H1 (cell line): ENCODE results near the gene CASZ1. TPM values are rescaled to one million over a fixed set of nuclear protein-coding genes. Genes with fewer than 3 reads are reported as not detected.

Experiments
- CHD1 ChIP-seq: IDR thresholded peaks from 2 replicates; pipeline ENCODE4 v1.6.1; 2012; ENCODE audit warnings: low read depth, low read length, improper control_type of control experiment
- polyA plus RNA-seq, 7 experiments: library from polyadenylated mRNA; depleted of rRNA in 3 of 7; stranded (reverse) in 5 of 7; unstranded in 2 of 7; fragments of >200 nt in 5 of 7; fragments of 200-250 nt in 2 of 7; gene quantifications; 1 replicate in 5 of 7; 2 replicates in 1 of 7; 4 replicates in 1 of 7; pipeline versions ENCODE4 v1.2.1 to v1.2.3, GENCODE V29; 2011 to 2013; ENCODE audit warnings: missing spikeins in 2 of 7, mixed read lengths in 2 of 7
- total RNA-seq: library from RNA; stranded (reverse); fragmentation: NEBNext Ultra II Directional; extraction: Animal tissue kit (Norgen Biotek cat#: 25700); gene quantifications from 2 replicates; pipeline ENCODE4 v1.2.1, GENCODE V29; 2021

The CASZ1 gene
- total and polyA plus RNA-seq, 2 of the 8 experiments (the other 6 are each of a cell fraction or from before 2014, with no cell fraction given): 4.4 to 7.7 TPM

DNA sequence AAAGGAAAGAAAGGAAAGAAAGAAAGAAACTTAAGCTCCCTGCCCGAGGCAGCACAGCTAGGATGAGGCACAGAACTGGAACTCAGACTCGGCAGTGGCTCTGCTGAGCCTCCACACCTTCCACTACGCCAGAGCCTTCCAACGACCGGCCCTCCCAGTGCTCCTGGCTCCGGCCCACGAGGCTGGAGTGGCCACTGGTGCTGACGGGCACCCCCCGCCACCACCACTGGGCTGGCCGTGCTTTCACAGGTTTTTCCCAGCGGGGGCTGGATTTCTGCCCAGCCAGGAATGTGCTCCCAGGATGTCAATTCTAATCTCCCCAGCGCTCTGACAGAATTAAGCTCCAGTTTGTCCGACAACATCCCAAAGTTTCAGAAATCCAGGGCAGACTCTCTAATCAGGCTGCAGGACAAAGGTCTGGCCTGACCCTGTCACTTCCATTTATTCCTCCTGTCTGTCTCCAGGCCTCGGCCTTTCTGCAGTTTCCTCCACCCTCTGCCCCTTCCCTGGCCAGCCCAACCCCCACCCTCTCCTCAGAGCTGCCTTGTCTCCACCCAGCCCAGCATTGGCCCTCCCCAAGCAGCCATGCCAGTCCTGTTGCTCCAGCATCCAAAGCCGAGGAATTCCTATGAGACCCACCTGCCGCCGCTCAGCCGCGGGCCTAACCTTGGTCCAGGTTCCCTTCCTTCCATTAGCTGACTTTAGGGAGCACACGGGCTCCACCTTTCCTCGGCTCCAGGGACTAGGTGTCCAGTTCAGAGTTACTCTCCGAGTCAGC, 81.9 kb downstream of the CASZ1 start (continued):
- no peak for TF ChIP-seq CHD1
- TF ChIP-seq, all 59 proteins: peak for 0
